Stomach (tissue), 9 donors: ENCODE measurements around the gene NTN4. TPM values are rescaled to one million over a fixed set of nuclear protein-coding genes. Genes with fewer than 3 reads are reported as not detected.

Experiments
- DNase-seq, 2 donors: peaks; one replicate each; pipeline versions ENCODE4 v3.0.0 to v3.0.0-alpha.2; 2013 to 2019
- H3K27ac ChIP-seq, 5 donors: fragments of 200-600 bp in 4 of 5; sonication (generic) in 4 of 5; one replicate each; pipeline ENCODE4 v1.5.1; 2013 to 2019; ENCODE audit warnings: mild to moderate bottlenecking in 1 of 5, moderate library complexity in 1 of 5
- H3K27me3 ChIP-seq, 3 donors: fragments of 200-600 bp; sonication (generic); one replicate each; pipeline ENCODE4 v1.5.1; 2017 to 2019; ENCODE audit warnings: mixed run types in 1 of 3
- H3K36me3 ChIP-seq, 4 donors: fragments of 200-600 bp; sonication (generic); 1 replicate in 3 of 4; 2 replicates in 1 of 4; pipeline ENCODE4 v1.5.1; 2016 to 2019
- H3K4me1 ChIP-seq, 4 donors: fragments of 200-600 bp; sonication (generic); one replicate each; pipeline ENCODE4 v1.5.1; 2016 to 2019
- H3K4me3 ChIP-seq, 4 donors: fragments of 200-600 bp; sonication (generic) in 3 of 4; one replicate each; pipeline ENCODE4 v1.5.1; 2016 to 2019; ENCODE audit warnings: mild to moderate bottlenecking in 1 of 4
- H3K9me3 ChIP-seq, 4 donors: fragments of 200-600 bp; sonication (generic); one replicate each; pipeline ENCODE4 v1.5.1; 2016 to 2019
- EP300 ChIP-seq: sonication (generic); formaldehyde crosslinking; IDR thresholded peaks from one replicate; pipeline ENCODE4 v1.6.1; 2017; ENCODE audit warnings: antibody characterized with exemption
- POLR2A ChIP-seq, 4 donors: fragments of 450-650 bp; IDR thresholded peaks; one replicate each; pipeline ENCODE4 v1.6.1; 2016; ENCODE audit warnings: antibody characterized with exemption in 4 of 4, control low read depth in 2 of 4, mild to moderate bottlenecking in 1 of 4, moderate library complexity in 1 of 4
- POLR2AphosphoS5 ChIP-seq, 3 donors: sonication (generic); formaldehyde crosslinking; IDR thresholded peaks; one replicate each; pipeline ENCODE4 v1.6.1; 2016; ENCODE audit warnings: antibody characterized with exemption in 3 of 3
- WGBS, 5 donors: extraction: QIAGEN DNeasy Blood & Tissue Kit in 3 of 5; methylation state at CpG; one replicate each; pipeline versions ENCODE4 v1.1.5 to v1.1.7; 2013 to 2018; 5-methylcytosine and 5-hydroxymethylcytosine counted together
- intact Hi-C: fragments of 100-400 bp; cut with DNase I; formaldehyde crosslinking; loops from one replicate; pipeline ENCODE4 v1.15.1; 2023; ENCODE audit warnings: low total_unique reads
- polyA plus RNA-seq, 3 donors: library from polyadenylated mRNA; stranded (reverse); fragments of 200-250 nt; gene quantifications; one replicate each; pipeline ENCODE4 v1.2.3, GENCODE V29; 2013
- total RNA-seq, 5 donors: library from RNA; depleted of rRNA; stranded (reverse); fragments of >200 nt; gene quantifications; one replicate each; pipeline versions ENCODE4 v1.1.0 to v1.2.3, GENCODE V29; 2014 to 2016
- TF ChIP-seq, protein P1 (sequence below), 7 experiments: fragments of 450-650 bp in 4 of 7; fragments of 200-600 bp in 3 of 7; sonication (generic) in 3 of 7; IDR thresholded peaks; one replicate each; pipeline ENCODE4 v1.5.1; 2016 to 2019; ENCODE audit warnings: antibody characterized with exemption in 7 of 7, control low read depth in 2 of 7, mild to moderate bottlenecking in 1 of 7
- donor health status: healthy with polysubstance abuse.
- donor health status: Bipolar disorder and iron deficiency.
- donor health status: healthy.

The NTN4 gene
- total and polyA plus RNA-seq, 8 donors, result 10.5 to 110 (median 37.0) TPM

GRCh38 chr12:95673576-95673975, 117.0 kb downstream of the NTN4 start:
- 73 to 91% (median 81%) methylated on average over 2 of the region's 2 CpGs for WGBS, 5 donors
- peaks cover 0 to 25% (median 14%) of the 10 kb centered on the region in 4 donors for H3K4me1 ChIP-seq
- no peak for DNase-seq
- intact Hi-C loops, result no loop called here
- peaks cover 0 to 20% (median 5%) of the 10 kb centered on the region in 4 donors for H3K36me3 ChIP-seq
- H3K4me3 ChIP-seq, result no peak overlapping the region
- no peaks in the 10 kb centered on the region for H3K27me3 ChIP-seq
- no peak overlapping the region for H3K27ac ChIP-seq
- TF ChIP-seq EP300, result no peak
- TF ChIP-seq POLR2AphosphoS5 (IDR thresholded peaks at IDR 0.05), result no peak
- TF ChIP-seq POLR2A (IDR thresholded peaks at IDR 0.05), result no peak
- TF ChIP-seq, protein P1, sequence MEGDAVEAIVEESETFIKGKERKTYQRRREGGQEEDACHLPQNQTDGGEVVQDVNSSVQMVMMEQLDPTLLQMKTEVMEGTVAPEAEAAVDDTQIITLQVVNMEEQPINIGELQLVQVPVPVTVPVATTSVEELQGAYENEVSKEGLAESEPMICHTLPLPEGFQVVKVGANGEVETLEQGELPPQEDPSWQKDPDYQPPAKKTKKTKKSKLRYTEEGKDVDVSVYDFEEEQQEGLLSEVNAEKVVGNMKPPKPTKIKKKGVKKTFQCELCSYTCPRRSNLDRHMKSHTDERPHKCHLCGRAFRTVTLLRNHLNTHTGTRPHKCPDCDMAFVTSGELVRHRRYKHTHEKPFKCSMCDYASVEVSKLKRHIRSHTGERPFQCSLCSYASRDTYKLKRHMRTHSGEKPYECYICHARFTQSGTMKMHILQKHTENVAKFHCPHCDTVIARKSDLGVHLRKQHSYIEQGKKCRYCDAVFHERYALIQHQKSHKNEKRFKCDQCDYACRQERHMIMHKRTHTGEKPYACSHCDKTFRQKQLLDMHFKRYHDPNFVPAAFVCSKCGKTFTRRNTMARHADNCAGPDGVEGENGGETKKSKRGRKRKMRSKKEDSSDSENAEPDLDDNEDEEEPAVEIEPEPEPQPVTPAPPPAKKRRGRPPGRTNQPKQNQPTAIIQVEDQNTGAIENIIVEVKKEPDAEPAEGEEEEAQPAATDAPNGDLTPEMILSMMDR (IDR thresholded peaks at IDR 0.05), result no peak
- no peaks in the 10 kb centered on the region for H3K9me3 ChIP-seq

DNA sequence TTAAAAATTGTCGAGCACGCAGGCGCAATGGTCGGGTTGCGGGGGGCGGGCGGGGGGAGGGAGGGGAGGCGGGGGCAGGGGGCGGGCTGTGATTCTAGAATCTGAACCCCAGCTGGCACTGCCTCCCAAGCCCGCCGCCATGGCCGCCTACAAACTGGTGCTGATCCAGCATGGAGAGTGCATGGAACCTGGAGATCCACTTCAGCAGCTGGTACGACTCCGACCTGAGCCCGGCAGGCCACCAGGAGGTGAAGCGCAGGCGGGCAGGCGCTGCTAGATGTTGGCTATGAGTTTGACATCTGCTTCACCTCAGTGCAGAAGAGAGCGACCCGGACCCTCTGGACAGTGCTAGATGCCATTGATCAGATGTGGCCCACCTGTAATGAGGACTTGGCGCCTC, 118.4 kb downstream of the NTN4 start:
- intact Hi-C loops, result no loop called here
- H3K27ac ChIP-seq, result no peak overlapping the region
- peaks cover 5 to 37% (median 19%) of the 10 kb centered on the region in 4 donors for H3K4me1 ChIP-seq
- DNase-seq, result no peak
- H3K9me3 ChIP-seq, result no peaks in the 10 kb centered on the region
- 92 to 99% (median 95%) methylated on average over 15 to 21 of the region's 21 CpGs for WGBS, 5 donors
- TF ChIP-seq POLR2AphosphoS5 (IDR thresholded peaks at IDR 0.05) (no peak), POLR2A (IDR thresholded peaks at IDR 0.05) (no peak), EP300 (no peak)
- TF ChIP-seq, protein P1 (IDR thresholded peaks at IDR 0.05), result no peak
- no peak overlapping the region for H3K4me3 ChIP-seq
- no peaks in the 10 kb centered on the region for H3K27me3 ChIP-seq
- H3K36me3 ChIP-seq, result peaks cover 0 to 11% (median 5%) of the 10 kb centered on the region in 4 donors

DNA sequence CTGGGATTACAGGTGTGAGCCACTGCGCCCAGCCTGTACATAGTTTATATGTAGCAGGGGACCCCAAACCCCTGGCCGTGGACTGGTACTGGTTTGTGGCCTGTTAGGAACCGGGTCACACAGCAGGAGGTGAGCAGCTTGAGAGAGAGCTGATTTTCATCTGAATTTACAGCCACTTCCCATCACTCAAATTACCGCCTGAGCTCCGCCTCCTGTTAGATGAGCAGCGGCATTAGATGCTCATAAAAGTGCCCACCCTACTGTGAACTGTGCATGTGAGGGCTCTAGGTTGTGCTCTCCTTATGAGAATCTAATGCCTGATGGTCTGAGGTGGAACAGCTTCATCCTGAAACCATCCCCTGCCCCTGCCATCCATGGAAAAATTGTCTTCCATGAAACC, 119.3 kb downstream of the NTN4 start:
- intact Hi-C loops, result no loop called here
- no peak overlapping the region for H3K27ac ChIP-seq
- H3K9me3 ChIP-seq, result no peaks in the 10 kb centered on the region
- no peaks in the 10 kb centered on the region for H3K27me3 ChIP-seq
- H3K36me3 ChIP-seq, result peaks cover 0 to 11% (median 5%) of the 10 kb centered on the region in 4 donors
- DNase-seq, result no peak
- no peak overlapping the region for H3K4me3 ChIP-seq
- peaks cover 6 to 38% (median 20%) of the 10 kb centered on the region in 4 donors for H3K4me1 ChIP-seq
- TF ChIP-seq EP300 (no peak), POLR2AphosphoS5 (IDR thresholded peaks at IDR 0.05) (no peak), POLR2A (IDR thresholded peaks at IDR 0.05) (no peak)
- TF ChIP-seq, protein P1 (IDR thresholded peaks at IDR 0.05), result no peak
- WGBS, 5 donors, result 92 to 97% (median 96%) methylated on average over 6 of the region's 6 CpGs

DNA sequence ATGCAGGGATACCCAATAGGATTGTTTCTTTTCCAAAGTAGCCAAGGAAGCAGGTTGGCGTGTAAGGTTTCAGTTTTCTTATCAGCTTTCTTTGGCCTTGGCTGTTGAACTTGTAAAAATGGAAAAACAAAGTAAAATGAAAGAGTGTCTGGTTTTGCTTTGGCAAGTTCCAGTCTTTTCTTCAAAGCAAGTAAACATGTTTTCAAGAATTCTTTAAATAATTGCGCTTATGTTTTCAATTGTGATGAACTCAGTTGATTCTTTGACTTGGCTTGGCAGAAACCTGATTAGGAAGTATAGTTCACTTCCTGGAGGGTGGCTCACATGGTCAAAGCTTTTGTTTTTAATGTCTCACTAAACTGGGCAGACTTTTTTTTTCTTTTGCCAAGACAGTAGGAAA, 127.0 kb downstream of the NTN4 start:
- TF ChIP-seq POLR2A (IDR thresholded peaks at IDR 0.05) (no peak), EP300 (no peak), POLR2AphosphoS5 (IDR thresholded peaks at IDR 0.05) (peak; percentile 18 to 56 (median 56))
- DNase-seq, result peak in 1 of 2 donors; percentile 52
- intact Hi-C loops, result no loop called here

DNA sequence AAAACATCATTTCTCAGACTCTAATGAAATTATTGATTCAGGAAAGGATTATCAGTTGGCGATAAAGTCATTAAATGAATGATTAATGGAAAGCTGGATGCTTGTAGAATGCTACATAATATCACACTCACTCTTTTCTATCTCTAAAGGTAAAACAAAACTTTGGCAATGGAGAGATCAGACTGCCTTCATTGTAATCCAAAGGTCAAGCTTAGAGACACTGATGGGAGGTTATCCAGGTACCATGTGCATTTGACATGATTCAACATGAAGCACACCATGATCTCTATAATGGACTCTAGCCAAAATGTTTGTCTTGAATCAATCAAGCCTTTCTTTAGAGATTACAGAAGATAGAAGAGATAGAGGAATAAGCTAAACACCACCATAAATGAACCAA, 129.2 kb downstream of the NTN4 start:
- H3K9me3 ChIP-seq, result no peaks in the 10 kb centered on the region
- 63 to 88% (median 68%) methylated on average over 1 of the region's 1 CpG for WGBS, 5 donors
- H3K4me3 ChIP-seq, result no peak overlapping the region
- H3K4me1 ChIP-seq, result peaks cover 5 to 23% (median 18%) of the 10 kb centered on the region in 4 donors
- H3K27ac ChIP-seq, result no peak overlapping the region
- no peak for TF ChIP-seq POLR2AphosphoS5 (IDR thresholded peaks at IDR 0.05)
- no peak for TF ChIP-seq POLR2A (IDR thresholded peaks at IDR 0.05)
- TF ChIP-seq, protein P1 (IDR thresholded peaks at IDR 0.05), result no peak
- no peak for TF ChIP-seq EP300
- DNase-seq, result no peak
- intact Hi-C loops, result no loop called here
- H3K27me3 ChIP-seq, result no peaks in the 10 kb centered on the region
- H3K36me3 ChIP-seq, result peaks cover 0 to 8% (median 0%) of the 10 kb centered on the region in 4 donors

More for the DNA sequence above, 127.0 kb downstream of the NTN4 start:
- Histone ChIP-seq H3K9me3 (no peaks in the 10 kb centered on the region), H3K4me3 (no peak overlapping the region), H3K27me3 (no peaks in the 10 kb centered on the region), H3K36me3 (peaks cover 0 to 8% (median 0%) of the 10 kb centered on the region in 4 donors), H3K27ac (peak overlapping the region in 4 of 5 donors; percentile 56 to 80 (median 66)), H3K4me1 (peaks cover 12 to 31% (median 24%) of the 10 kb centered on the region in 4 donors)
- 29 to 58% (median 47%) methylated on average over 2 of the region's 2 CpGs for WGBS, 5 donors
